HT1080 (cell line): Measurements from ENCODE around the gene CPOX. TPM values are rescaled to one million over a fixed set of nuclear protein-coding genes. Genes with fewer than 3 reads are reported as not detected.

Source experiments
- DNase-seq: peaks from one replicate; pipeline ENCODE4 v3.0.0-alpha.2; 2015; ENCODE audit warnings: low read depth
- total RNA-seq: library from RNA; depleted of rRNA; stranded (reverse); fragments of >200 nt; shearing (Covaris generic); gene quantifications from 2 replicates; pipeline ENCODE4 v1.2.3, GENCODE V29; 2014

Gene CPOX
- total RNA-seq, 1 experiment from 2014 or later: 50.0 TPM

DNA sequence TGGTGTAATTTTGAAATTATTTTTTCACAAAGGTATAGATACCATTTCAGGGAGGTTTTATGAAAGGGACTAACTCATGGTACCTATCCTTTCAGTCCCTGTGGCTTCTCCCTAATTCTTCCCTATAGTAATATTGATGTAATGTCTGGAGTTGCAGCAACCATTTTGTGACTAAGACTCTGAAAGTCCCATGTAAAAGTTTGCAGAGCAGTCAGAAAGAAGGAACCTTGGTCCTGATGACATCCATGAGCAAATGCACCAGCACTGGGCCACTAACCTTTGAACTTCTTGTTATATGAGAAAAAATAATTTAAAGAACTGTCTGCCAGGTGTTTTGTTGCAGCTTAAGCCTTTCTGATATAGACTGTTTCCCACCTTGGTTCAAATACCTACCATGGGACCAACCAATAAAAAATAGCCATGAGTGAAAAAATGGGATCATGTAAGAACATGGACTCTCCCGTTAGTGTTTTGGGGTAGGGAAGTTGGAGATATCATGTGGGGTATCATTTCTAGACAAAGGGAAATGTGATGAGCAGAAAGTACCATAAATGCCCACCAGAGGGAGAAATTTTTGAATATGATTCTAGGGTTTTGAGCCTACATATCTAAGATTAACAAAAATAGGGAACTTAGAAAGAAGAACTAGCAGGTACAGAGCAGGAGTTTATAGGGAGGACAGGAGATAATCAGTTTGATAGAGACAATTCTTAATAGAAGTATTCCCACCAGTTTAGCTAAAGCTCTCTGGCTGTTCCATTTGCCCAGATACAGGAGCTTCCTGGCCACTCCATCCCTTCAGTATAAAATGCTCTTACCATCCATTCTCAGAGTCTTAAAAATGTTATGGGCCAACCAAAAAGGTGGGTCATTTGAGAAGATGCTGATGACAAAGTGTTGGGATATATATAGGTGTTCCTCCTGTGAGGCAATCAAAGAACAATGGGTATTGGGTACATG lies 3.4 kb upstream of the CPOX start:
- peak; percentile 40 for DNase-seq

- no peak for DNase-seq
These were observed 2.7 kb upstream of the CPOX start for GRCh38 chr3:98596087-98596486.

GRCh38 chr3:98594628-98595324 lies 1.4 kb upstream of the CPOX start:
- DNase-seq: no peak

DNA sequence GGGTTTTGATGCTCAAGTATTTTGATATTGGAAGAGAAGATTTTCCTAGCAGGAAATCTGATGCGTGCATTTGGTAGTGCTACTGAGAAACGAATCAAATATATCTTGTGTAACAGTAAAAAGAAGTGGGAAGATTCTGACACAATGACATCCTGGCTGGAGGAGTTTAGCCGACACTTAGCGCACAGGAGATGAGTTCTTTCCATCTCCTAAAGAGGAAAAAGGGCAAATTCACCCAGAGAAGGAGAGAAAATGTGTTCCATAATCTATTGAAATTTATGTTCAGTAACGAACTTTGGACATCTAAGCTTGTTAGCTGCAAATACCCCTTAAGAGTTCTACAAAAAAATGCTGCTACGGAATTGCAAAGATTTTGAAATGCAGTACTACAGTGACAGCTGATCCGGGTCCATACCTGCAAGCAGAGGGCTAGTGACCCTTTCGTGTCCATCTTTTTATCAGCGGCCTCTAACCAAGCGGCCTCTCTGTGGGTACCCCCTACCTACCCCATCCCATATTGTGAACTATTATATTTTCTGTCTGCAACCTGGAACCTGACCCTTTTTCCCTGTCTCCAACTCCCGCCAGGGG lies 971 bp downstream of the CPOX start:
- no peak for DNase-seq

- DNase-seq: no peak
These were observed 3.9 kb downstream of the CPOX start for GRCh38 chr3:98589331-98590036.

DNA sequence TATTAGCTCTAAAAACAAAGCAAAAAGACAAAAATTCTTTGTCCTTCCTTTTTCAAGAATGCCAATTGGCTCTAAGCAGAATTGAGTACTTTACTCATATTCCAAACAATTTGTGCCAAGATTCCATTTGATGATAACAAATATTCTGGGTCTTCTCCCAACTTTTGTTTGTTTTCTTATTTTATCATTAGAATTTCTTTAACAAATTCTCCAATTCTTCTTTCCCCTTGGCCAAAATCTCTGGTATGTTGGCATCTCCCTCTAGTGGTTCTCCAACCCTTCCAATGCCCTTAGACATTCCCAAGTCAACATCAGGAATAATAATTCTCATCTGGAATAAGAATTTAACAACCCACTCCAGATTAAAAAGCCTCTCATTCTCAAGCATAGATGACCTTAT lies 5.3 kb downstream of the CPOX start:
- no peak for DNase-seq

GRCh38 chr3:98587654-98588053 lies 5.8 kb downstream of the CPOX start:
- no peak for DNase-seq

- no peak for DNase-seq
These were observed 8.9 kb downstream of the CPOX start for GRCh38 chr3:98584547-98584946.

DNA sequence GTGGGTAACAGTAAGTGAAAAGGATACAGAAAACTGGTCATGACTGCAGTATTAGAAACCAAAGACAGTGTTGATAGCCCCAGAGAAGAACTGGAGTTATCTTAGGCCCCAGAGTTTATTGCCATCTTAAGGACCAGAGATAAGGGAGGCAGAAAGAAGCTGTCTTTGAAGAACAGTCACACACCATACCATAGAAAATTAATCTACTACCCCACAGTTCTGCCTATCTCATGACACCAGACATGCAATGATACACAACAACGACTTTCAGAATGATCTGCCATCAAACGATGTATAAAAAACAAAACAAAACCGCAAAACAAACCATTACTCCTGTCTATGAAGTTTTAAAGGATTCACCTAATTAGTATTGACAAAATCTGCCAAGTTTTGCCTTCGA lies 9.6 kb downstream of the CPOX start:
- DNase-seq: no peak

DNA sequence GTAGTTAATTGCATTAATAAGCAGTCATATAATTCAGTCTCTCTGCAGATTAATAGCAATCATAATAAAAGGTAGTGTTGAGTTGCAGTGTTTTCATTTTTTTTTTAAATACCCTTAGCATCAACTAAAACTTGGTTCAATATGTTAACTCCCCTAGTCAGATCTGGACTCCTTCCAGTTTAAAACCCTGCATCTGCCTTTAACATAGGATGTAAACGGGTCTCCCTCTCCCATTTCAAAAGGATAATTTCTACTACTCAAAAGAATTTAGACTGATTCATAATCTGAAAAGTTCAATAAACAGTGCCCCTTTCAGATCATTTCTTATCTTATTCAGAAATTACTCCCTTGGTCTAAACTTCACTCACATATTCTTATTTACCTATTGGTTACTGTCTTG lies 11.4 kb downstream of the CPOX start:
- DNase-seq: no peak

DNA sequence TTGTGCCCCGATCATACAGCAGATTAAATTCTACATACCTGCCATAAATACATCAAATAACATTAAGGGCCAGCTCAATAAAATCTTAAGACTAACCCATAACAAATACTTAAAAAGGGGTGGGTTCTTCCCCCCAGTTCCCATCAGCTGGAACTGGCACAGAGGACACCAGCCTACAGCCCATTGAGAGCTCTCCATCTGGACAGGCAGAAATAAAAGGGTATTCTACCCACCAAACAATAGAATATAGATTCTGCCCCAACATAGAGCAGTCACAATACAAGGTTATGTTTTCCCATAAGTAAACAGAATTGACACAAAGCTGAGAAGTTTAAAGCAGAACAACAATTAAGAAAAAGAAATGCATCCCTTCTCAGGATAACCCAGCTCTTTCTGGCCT lies 11.9 kb downstream of the CPOX start:
- DNase-seq: no peak

DNA sequence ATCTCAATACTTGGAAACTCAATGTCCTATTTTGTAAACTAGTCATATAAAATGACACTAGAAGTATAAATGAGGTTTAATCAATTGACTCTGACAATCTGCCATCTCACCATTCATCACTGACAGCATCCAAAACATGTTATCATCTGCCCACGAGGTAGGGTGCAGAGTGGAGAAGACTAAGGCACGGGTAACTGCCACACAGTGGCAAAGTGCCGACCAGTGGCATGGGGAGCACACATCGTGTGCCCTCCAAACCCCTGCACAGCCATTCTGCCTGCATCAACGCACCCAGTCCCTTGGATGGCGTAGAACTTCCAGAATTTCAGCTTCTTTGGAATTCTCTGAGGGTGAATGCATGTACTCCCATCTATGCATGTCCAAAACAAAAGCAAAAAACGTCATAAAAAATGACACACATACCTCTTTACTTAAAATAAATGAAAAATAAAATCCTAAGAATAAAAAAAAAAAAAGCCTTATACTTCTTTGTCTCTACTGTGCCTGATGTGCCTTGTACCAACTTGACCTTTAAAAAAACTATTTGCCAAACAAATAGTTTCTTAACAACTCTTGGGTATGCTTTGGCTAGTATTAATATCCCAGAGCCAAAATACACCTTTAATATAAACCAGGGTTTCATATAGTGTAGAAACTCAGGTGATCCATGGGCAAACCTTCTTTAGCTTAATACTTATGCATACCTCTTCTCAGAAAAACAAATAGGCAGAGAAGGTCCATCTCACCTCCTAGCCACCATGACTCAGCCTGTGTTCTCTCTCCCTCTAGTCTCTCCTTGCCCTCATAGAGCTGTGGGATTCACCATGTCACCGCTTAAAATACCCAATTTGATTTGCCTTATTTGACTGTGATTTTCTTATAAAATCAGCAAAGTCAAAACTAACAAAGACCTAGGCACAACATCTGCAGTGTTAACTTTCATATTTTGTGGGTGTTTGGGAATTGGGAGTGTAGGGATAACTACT lies 12.7 kb downstream of the CPOX start:
- no peak for DNase-seq

- DNase-seq: peak; percentile 61
These were observed 16.1 kb downstream of the CPOX start for GRCh38 chr3:98577178-98577895.

GRCh38 chr3:98574132-98574531 lies 19.3 kb downstream of the CPOX start:
- no peak for DNase-seq

DNA sequence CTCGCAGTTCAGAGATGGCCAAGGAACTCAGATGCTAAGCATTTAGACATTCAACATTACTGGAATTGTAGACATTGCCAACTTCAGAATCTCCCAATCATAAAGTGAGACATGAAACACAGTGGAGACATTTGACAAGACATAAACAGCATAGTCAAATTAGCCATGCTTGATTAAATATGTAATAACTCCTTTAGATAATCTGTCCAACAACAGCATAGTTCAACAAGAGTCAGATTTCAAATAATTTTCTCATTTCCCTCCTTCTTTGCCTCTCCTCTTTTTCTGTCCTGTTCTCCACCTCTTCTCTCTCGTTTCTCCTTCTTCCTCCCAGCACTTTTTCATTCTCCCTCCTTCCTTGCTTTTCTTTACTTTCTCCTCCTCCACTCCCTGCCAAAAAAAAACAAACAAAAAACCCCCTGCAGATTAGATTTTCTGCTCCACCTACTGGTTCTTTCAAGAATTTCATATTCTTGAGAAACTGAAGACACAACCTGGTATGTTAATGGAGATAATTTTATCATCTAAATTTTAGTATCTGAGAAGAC lies 20.2 kb downstream of the CPOX start:
- peak; percentile 41 for DNase-seq

GRCh38 chr3:98568402-98568801 lies 25.0 kb downstream of the CPOX start:
- no peak for DNase-seq

GRCh38 chr3:98567666-98568270 lies 25.6 kb downstream of the CPOX start:
- DNase-seq: no peak

- no peak for DNase-seq
These were observed 27.6 kb downstream of the CPOX start for GRCh38 chr3:98565843-98566242.

- DNase-seq: no peak
These were observed 28.2 kb downstream of the CPOX start for GRCh38 chr3:98565237-98565643.
